SH-SY5Y (cell line): Measurements from ENCODE around the gene BTBD18.

Experiments used
- GATA2 ChIP-seq: IDR thresholded peaks from 2 replicates; pipeline ENCODE4 v1.6.1; 2011; ENCODE audit warnings: mild to moderate bottlenecking, low read depth, low read length
- GATA3 ChIP-seq: IDR thresholded peaks from 2 replicates; pipeline ENCODE4 v1.6.1; 2011; ENCODE audit warnings: low read depth, mild to moderate bottlenecking, low read length, moderate library complexity

Gene BTBD18

DNA sequence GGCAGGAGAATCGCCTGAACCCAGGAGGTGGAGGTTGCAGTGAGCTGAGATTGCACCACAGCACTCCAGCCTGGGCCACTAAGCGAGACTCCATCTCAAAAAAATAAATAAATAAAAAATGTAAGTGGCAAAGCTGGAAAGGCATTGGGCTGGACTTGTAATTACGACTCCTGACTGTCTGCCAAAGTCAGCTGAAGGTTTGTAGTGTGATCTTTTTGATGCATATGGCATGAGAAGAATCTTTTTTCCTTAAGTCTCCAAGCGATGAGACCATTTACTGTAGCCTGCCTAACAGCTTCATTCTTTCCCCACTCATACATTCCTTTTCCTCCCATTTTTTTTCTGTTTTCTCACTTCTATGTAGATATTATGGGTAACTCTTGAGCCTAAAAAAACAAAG is 34.8 kb upstream of the BTBD18 start:
- TF ChIP-seq GATA3 (no peak), GATA2 (no peak)

DNA sequence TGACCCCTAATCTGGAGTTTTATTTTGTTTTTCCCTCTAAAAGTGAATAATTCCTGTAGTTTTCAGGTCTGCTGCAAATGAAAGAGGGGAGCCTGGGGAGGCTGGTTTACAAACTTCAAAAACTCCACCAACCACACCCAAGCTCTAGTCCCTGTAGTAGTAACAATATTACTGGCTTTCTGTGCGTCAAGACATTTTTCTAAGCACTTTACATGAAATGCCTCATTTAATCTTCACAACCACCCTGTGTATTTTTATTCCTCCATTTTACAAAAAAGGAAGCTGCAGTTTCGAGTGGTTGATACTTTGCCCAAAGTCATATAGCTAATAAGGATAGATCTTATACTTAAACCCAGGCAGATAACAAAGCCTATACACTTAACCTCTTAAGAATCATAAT is 33.5 kb upstream of the BTBD18 start:
- TF ChIP-seq GATA2 (no peak), GATA3 (no peak)

DNA sequence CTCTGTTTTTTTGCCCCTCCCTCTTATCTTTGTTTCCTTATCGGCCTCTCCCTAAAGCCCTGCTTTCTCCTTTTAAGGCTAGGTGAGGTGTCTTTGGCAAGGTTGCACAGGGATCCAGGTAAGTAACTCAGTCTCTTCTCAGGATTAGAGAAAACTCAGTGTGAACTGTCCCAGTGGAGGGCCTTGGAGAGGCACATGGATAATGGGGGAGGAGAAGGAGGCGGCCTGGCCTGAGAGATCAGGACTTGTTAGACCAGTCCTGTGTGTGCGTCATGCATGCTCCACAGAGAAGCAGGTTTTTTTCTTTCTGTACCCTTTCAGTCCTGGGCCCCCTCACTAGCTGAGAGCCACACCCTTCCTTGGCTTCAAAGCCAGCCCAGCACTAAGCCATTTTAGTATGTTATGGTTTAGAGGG is 29.9 kb upstream of the BTBD18 start:
- no peak for TF ChIP-seq GATA3
- TF ChIP-seq GATA2: no peak

DNA sequence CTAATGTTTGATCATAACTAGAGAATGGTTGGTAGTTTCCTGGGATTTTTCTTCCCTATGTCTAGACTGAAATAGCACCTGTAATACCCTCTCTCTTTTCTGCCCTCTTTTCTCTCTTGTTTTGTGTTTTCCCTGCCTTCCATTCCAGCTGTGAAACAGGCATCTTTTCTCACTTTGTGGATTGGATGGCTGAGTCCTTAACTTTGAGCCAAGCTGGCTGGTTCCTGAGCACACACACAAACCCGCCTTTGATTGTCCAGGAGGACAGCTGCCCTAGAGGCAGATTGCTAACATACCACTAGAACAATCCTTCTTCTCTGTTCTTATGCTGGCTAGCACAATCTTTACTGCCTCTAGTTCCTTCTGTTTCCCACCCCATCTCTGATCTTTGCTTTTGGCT is 27.7 kb upstream of the BTBD18 start:
- TF ChIP-seq GATA3: no peak
- no peak for TF ChIP-seq GATA2

DNA sequence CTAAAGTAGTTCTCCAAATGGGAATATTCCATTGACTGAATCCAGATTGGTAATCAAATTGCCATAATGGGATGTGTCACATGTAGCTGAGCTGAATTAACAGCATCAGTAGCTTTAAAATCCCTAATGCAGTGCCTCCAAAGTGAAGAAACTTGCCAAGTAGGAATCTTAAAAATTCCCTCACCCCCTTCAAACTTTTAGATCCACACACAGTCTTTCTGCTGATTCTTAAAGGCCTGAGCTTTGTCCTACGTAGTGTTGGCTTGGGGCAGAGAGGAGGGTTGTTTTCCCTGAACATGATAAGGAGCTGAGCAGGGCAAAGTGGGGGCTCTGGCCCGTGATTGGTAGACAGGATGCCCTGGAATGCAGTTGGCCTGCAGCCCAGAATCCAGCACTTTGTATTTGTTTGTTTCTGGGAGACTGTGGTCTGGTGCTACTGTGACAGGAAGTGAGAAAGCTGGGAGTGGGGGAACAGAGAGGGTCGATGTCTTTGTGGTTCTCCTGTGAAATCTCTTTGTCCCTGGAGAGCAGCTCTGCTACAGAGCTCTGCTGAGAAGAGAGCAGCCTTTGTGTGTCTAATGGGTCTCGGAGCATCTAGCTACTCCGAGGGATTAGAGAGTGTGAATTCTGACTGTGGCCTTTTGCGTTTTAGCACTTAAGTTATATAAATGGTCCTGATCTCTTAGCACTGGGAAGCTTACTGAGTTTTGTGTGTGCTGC is 26.9 kb upstream of the BTBD18 start:
- TF ChIP-seq GATA3 (no peak), GATA2 (peak; percentile 62)

DNA sequence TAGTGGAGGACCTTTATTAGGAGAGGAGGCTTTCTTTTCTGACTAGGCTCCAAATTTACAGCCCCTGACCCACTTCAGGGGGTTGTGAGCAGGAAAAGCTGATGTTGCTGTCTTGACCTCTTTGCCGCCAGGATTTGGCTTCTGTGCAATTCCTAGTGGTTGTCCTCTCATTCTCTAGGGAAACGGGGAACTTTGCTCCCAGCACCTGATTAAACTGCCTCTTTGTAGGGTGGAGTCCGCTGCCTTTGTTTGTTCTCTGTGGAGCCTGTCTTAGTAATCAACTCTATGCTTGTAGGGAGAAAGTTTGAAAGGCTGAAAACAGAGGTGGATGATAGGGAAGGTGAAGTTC is 26.3 kb upstream of the BTBD18 start:
- TF ChIP-seq GATA2 (no peak), GATA3 (no peak)

DNA sequence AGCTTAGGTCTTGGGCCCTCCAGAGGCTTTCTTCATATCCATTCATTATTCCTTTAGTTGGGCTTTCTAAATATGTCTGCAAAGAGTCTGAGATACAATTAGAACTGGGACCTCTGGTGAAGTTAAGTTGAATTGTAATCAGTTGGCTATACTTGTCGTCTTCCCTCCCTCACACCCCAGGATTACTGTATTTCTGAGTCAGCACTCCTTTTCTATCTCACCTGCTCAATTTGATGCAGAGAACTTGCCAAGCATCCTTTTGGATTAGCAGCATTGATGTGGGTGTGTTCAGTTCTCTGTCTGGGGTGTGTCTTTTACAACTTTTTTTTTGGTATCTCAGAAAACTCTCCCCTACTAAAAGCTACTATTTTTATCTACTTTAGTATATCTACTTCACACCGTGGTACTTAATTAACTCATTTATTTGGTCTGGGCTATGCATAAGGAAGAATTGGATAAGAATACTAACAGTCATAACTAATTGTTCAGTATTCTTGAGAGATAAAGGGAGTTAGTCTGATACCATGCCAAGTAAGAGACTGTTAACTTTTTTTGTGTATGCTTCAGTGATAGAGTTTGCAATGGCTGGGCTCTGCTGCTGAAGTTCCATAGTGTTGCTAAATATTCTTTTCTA is 25.1 kb upstream of the BTBD18 start:
- TF ChIP-seq GATA2: no peak

DNA sequence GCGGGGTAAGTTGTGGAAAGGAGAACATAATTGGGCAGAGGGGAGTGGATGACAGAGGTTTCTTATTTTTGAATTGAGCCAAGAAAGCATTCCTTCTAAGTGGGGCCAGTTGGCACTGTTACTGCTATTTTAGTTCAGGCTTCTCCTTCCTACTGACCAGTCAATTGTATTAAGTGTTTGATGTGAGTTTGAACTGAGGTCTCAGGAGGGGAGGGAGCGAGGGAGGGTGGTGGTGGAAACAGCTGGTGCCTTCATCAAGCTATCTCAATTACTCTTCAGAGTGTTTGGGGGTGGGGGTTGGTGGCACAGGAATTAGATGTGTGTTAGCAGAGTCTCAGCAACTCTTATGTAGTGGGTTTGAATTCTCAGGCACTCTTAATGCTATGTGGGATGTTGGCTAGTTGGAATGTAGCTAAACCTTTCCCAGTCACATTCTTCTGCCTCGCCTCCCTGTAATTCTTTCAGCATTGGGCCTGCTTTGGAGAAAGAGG is 24.5 kb upstream of the BTBD18 start:
- TF ChIP-seq GATA2: no peak
- TF ChIP-seq GATA3: no peak

DNA sequence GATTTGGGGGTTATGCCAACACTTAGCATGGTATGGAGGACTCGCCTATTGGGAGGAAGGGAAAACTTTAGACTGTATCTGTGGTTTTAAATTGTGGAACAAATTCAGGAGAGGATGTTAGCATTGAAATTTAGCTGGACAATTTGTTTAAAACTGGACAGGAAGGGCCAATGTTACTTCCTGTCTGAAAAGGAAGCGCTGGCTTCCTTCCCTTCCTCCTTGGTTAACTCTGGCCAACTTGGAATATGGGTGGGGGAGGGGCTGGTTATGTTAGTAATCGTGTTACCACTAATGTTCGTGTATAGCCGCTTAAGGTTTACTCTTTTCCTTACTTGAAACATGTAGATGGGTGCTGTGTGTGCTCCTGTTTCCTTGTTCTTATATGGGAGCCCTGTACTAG is 23.9 kb upstream of the BTBD18 start:
- TF ChIP-seq GATA2 (no peak), GATA3 (no peak)

DNA sequence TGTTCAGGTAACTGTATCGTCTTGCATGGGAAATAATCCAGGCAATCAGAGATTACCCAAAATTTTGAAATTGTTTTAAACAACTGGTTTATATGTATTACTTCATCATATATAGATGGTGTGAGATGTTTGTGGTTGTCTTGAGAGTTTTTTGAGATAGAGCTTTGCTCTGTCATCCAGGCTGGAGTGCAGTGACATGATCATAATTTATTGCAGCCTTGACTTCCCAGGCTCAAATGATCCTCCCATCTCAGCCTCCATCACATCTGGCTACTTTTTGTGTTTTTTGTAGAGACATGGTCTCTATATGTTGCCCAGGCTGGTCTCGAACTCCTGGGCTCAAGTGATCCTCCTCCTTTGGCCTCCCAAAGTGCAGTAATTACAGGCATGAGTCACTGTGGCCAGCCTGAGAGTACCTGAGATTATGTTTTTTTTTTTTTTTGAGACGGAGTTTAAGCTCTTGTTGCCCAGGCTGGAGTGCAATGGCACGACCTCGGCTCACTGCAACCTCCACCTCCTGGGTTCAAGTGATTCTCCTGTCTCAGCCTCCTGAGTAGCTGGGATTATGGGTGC is 21.5 kb upstream of the BTBD18 start:
- TF ChIP-seq GATA2 (no peak), GATA3 (no peak)

DNA sequence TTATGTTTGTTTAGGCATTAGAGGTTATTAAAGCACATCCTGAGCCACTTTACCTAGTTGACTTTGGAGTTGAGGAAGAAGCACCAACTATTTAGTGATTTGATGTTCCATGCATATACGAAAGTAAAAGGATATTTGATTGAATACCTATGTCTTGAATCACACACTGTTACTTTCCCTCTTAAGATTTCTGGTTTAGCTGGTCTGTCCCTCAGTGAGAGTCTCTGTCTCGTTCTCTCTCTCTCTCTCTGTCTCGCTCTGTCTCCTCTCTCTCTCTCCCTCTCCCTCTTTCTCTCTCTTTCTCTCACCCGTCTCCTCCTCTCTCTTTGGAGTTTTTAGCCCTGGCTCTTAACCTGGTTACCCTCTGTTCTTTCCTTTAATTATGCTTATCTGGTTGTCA is 20.9 kb upstream of the BTBD18 start:
- TF ChIP-seq GATA3: no peak
- TF ChIP-seq GATA2: no peak

DNA sequence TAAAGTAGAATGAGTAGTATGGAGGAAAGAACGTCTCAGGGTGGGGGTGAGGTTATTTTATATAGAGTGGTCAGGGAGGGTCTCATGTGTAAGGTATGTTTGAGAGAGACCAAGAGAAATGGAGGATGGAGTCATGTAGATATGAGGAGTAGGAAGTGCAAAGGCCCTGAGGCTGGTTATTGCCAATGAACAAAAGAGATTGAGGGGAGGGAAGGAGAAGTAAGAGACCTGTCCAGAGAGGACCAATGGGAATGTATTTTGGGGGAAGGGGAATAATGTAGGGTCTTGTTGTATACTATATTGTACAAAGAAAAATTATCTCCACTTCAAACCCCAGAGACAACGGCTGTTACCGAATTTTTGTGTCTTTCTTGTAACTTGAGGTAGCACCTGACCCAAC is 19.7 kb upstream of the BTBD18 start:
- TF ChIP-seq GATA2 (no peak), GATA3 (no peak)

DNA sequence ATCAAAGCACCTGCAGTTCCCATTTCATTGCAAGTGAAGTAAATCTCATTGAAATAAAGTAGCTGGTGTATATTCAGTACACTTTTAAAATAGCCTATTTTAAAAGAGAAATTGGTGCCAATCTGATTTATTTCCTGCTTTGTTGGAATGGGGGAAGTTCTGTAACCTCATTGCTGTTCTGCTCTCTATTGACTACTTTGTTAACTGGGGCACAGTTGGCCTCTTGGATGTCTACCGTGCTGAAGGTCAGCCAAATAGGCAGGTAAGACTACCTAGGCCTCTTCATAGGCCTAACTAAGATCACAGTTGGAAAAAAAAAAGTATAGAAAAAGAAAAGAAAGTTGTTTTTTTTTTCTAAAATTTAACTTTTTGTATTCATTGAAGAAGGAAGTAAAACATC is 19.2 kb upstream of the BTBD18 start:
- no peak for TF ChIP-seq GATA2
- no peak for TF ChIP-seq GATA3

DNA sequence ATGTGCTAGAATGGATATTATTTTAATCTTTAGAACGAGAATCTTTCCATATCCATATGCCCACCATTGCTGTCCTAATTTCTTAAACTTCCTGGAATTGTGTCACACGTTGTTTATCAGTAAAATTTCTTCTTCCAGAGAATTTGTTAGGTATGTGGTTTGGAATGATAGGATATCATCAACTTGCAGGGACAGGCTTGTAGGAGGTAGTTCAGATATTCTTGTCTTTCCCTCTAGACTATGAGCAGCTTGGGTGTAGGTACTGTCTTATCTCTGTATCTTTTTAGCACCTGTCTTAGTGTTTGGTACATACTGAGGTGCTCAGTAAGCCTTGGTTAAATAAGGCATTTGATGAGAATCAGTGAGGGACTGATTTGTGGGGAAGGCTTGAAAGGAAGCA is 13.4 kb upstream of the BTBD18 start:
- no peak for TF ChIP-seq GATA3
- TF ChIP-seq GATA2: no peak

DNA sequence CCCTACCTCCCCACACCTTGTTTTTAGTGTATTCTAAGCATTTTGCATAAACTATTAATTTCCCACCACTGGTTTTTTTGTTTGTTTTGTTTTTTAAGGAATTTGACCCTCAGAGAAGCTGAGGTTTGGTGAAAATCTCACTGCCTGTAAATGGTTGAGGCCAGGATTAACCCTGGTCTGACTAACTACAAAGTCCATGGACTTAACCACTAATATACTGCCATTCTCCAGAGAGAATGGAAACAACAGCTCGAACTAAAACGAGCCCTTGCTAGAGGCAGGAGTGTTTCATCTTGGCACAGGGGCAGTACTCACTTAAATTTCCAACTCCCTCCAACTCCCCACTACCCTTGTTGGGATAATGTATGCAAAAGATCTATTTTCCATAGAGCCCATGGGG is 12.9 kb upstream of the BTBD18 start:
- TF ChIP-seq GATA3: no peak
- TF ChIP-seq GATA2: no peak
